ENCODE results near the gene CORO1A. TPM values are rescaled to one million over a fixed set of nuclear protein-coding genes. Genes with fewer than 3 reads are reported as not detected.
"Not testable (repeated sequence)": the region's sequence is repeated elsewhere in the genome, so short reads cannot be mapped to it uniquely, and the experiment has no call there.

CORO1A gene
- total RNA-seq, 1 donor from 2014 or later: 24.9 TPM

DNA sequence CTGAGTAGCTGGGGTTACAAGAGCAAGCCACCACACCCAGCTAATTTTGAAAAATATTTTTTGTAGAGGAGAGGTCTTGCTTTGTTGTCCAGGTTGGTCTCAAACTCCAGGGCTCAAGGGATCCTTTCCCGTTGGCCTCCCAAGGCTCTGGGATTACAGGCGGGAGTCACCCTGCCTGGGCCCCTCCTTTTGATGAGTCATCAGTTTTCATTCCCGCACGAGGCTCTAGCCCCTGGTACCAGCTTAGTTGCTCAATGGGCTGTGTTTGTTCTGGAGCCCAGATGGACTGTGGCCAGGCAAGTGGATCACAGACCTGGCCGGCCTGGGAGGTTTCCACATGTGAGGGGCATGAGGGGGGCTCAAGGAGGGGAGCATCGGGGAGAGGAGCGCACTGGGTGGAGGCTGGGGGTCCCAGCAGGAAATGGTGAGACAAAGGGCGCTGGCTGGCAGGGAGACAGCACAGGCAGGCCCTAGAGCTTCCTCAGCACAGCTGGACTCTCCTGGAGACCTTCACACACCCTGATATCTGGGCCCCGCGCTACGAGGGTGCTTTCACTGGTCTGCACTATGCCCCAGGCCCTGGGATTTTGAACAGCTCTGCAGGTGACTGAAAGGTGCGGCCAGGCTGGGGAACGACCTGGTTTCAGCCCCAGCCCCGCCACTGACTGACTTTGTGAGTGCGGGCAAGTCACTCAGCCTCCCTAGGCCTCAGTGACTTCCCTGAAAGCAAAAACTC is 16.4 kb downstream of the CORO1A start:
- not testable (repeated sequence) for H3K9me3 Mint-ChIP-seq (ENCODE audit: unreplicated experiment); H3K4me3 Mint-ChIP-seq (ENCODE audit: unreplicated experiment); H3K27me3 Mint-ChIP-seq (ENCODE audit: unreplicated experiment); H3K27ac Mint-ChIP-seq (ENCODE audit: unreplicated experiment); H3K36me3 Mint-ChIP-seq (ENCODE audit: low read depth, unreplicated experiment); DNase-seq (ENCODE audit: low spot score); H3K4me1 Mint-ChIP-seq (ENCODE audit: unreplicated experiment)

DNA sequence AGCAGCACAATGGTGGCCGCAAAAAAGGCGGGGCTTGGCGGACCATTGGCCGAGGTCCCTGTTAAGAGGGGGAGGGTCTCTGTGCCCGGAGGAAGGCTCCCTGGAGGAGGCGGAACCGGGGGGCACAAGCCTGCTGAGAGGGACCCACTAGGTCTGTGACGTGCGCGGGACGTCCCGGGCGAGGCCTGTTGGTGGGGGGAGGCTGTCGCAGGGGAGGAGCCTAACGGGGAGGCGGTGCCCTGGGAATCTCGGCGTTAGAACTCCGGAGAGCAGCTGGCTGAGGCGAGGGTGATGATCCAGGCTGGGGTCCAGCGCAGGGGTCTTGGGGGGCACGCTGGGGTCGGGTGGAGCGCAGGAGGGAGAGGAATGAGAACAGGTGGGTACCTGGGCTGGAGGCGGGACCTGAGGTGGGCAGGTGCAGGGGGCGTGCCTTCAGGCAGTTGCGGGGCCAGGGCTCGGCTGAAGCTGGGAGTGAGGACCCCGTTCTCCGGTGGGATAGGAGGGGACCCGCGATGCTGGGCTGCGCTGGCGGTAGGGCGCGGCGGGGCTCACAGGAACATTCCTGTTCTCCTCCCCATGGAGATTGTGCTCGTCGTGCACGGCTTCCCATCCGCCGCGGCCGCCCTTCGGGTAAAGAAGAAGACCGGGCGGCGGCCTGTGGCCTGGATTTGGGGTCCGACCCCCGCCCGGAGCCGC is 22.3 kb downstream of the CORO1A start:
- DNase-seq (ENCODE audit: low spot score); H3K4me1 Mint-ChIP-seq (ENCODE audit: unreplicated experiment); H3K9me3 Mint-ChIP-seq (ENCODE audit: unreplicated experiment); H3K27me3 Mint-ChIP-seq (ENCODE audit: unreplicated experiment); H3K27ac Mint-ChIP-seq (ENCODE audit: unreplicated experiment); H3K36me3 Mint-ChIP-seq (ENCODE audit: low read depth, unreplicated experiment); H3K4me3 Mint-ChIP-seq (ENCODE audit: unreplicated experiment): not testable (repeated sequence)

DNA sequence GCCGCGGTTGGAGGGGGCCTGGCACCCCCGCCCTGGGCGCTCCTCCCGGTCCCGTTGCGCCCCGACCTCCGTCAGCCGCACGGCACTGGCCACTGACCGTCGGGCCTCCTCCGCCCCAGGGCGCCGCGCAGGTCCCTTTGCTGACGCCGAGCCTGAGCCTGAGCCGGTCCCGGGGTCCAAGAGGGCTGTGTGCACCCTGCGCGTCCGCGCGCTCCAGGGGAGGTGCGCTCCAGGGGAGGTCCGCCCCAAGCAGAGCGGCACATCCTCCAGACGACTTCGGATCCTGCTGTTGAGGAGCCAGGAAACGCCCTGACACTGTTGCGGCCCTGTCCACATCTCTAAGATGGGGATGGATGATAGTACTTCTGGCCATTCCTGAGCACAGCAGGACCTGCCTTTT is 22.9 kb downstream of the CORO1A start:
- not testable (repeated sequence) for H3K9me3 Mint-ChIP-seq (ENCODE audit: unreplicated experiment); H3K27me3 Mint-ChIP-seq (ENCODE audit: unreplicated experiment); DNase-seq (ENCODE audit: low spot score); H3K36me3 Mint-ChIP-seq (ENCODE audit: low read depth, unreplicated experiment); H3K27ac Mint-ChIP-seq (ENCODE audit: unreplicated experiment); H3K4me3 Mint-ChIP-seq (ENCODE audit: unreplicated experiment); H3K4me1 Mint-ChIP-seq (ENCODE audit: unreplicated experiment)

DNA sequence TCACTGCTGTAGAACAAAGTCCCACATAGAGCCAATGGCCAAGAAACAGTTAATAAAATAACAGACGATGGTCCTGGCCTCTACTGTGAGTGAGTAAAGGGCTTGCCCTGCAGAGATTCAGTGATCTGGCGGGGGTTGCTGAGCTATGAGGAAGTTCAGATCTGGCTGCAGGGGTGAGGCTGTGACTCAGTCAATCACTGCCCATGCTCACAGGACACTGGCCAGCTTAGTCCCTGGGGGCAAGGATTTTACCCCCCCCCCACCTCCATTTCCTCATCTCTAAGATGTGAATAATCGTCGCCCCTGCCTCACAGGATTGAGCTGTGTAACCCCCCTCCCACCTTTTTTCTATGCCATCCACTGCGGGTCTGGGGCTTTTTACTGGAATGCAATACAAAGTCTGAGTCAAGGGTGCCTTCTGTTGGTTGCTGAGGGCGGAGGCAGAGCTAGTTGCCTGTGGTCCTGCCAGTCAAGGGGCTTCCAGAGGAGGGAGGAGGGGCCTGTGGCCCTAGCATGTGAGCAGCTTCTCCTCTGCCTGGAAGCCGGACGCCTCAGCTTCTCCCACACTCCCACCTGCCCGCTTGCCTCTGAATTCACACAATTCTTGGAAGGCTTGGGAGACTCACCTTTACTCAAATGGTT is 23.8 kb downstream of the CORO1A start:
- not testable (repeated sequence) for H3K4me1 Mint-ChIP-seq (ENCODE audit: unreplicated experiment); H3K27me3 Mint-ChIP-seq (ENCODE audit: unreplicated experiment); H3K36me3 Mint-ChIP-seq (ENCODE audit: low read depth, unreplicated experiment); H3K9me3 Mint-ChIP-seq (ENCODE audit: unreplicated experiment); H3K4me3 Mint-ChIP-seq (ENCODE audit: unreplicated experiment); H3K27ac Mint-ChIP-seq (ENCODE audit: unreplicated experiment); DNase-seq (ENCODE audit: low spot score)

DNA sequence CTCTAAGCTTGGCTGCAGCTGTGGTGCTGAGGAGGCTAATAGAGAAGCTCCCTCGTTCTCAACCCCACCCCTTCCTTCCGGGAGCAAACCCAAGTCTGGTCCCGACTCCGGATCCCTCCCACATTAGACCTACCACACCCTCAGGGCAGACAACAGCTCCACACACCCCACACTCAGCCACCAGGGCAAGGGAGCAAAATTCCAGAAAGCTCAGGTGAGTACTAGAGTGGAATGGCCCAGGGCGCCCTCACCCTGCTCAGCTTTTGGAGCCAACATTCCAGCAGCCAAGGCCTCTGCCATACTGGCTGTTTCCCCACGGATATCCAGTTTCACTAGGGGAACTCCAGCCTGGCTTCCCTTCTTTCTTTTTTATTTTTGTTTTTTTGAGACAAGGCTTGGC is 25.6 kb downstream of the CORO1A start:
- not testable (repeated sequence) for H3K27ac Mint-ChIP-seq (ENCODE audit: unreplicated experiment); H3K4me3 Mint-ChIP-seq (ENCODE audit: unreplicated experiment); H3K27me3 Mint-ChIP-seq (ENCODE audit: unreplicated experiment); H3K36me3 Mint-ChIP-seq (ENCODE audit: low read depth, unreplicated experiment); H3K9me3 Mint-ChIP-seq (ENCODE audit: unreplicated experiment); DNase-seq (ENCODE audit: low spot score); H3K4me1 Mint-ChIP-seq (ENCODE audit: unreplicated experiment)

DNA sequence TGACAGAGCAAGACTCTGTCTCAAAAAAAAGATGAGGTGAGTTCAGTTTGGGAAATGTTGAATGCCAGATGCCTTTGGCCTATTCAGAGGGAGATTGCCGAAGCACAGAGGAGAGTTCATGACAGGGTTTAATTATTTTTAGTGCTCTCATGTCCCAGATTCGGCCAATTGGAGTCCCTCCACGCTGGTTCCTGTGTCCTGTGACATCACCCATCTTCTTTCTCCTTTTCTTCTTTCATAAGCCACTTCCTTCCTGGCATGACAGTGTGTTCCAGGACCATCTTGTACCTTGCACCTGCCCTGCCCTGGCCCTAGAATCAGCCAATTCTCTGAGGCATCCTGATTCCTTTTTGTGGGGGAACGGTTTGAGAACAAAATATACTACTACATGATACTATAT is 28.0 kb downstream of the CORO1A start:
- H3K9me3 Mint-ChIP-seq (ENCODE audit: unreplicated experiment); H3K36me3 Mint-ChIP-seq (ENCODE audit: low read depth, unreplicated experiment); H3K27me3 Mint-ChIP-seq (ENCODE audit: unreplicated experiment); H3K4me1 Mint-ChIP-seq (ENCODE audit: unreplicated experiment); H3K4me3 Mint-ChIP-seq (ENCODE audit: unreplicated experiment); DNase-seq (ENCODE audit: low spot score); H3K27ac Mint-ChIP-seq (ENCODE audit: unreplicated experiment): not testable (repeated sequence)

DNA sequence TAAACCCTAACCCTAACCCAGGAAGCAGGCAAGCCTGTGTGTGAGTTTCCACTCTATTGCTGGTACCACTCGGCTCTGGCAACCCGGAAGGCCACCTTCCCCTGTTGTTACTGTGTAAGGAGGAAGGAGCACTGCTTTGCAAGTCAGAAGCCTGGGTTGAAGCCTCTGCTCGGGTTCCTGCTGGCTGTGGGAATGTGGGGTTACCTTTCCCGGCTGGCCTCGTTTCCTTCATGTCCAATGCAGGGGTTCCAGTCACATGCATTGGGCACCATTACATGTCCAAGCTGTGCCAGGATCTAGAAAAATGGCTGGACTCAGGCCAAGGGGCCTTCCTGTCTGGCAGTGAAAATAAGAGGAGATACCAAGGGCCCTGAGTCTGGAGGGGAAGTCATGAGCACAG is 33.7 kb downstream of the CORO1A start:
- not testable (repeated sequence) for H3K4me3 Mint-ChIP-seq (ENCODE audit: unreplicated experiment); H3K27ac Mint-ChIP-seq (ENCODE audit: unreplicated experiment); H3K27me3 Mint-ChIP-seq (ENCODE audit: unreplicated experiment); H3K4me1 Mint-ChIP-seq (ENCODE audit: unreplicated experiment); H3K36me3 Mint-ChIP-seq (ENCODE audit: low read depth, unreplicated experiment); DNase-seq (ENCODE audit: low spot score); H3K9me3 Mint-ChIP-seq (ENCODE audit: unreplicated experiment)

Other genes with a start within 250 kb of the CORO1A start
- 217 TPM for gene TMEM219, start 221.5 kb upstream of the CORO1A start, total RNA-seq (ENCODE audit: unreplicated experiment)
- 178 TPM for gene TAOK2, start 209.7 kb upstream of the CORO1A start, total RNA-seq (ENCODE audit: unreplicated experiment)
- 5.2 TPM for gene HIRIP3, start 188.0 kb upstream of the CORO1A start, total RNA-seq (ENCODE audit: unreplicated experiment)
- gene INO80E, start 187.4 kb upstream of the CORO1A start, total RNA-seq (ENCODE audit: unreplicated experiment): 94.4 TPM
- gene DOC2A, start 172.6 kb upstream of the CORO1A start, total RNA-seq (ENCODE audit: unreplicated experiment): 7.4 TPM
- gene C16orf92, start 160.4 kb upstream of the CORO1A start, total RNA-seq (ENCODE audit: unreplicated experiment): not detected
- 1.4 TPM for gene TLCD3B, start 152.3 kb upstream of the CORO1A start, total RNA-seq (ENCODE audit: unreplicated experiment)
- 551 TPM for gene ALDOA, start 117.8 kb upstream of the CORO1A start, total RNA-seq (ENCODE audit: unreplicated experiment)
- 191 TPM for gene PPP4C, start 107.6 kb upstream of the CORO1A start, total RNA-seq (ENCODE audit: unreplicated experiment)
- 2.6 TPM for gene TBX6, start 91.7 kb upstream of the CORO1A start, total RNA-seq (ENCODE audit: unreplicated experiment)
- gene YPEL3, start 87.4 kb upstream of the CORO1A start, total RNA-seq (ENCODE audit: unreplicated experiment): 45.9 TPM
- gene GDPD3, start 70.1 kb upstream of the CORO1A start, total RNA-seq (ENCODE audit: unreplicated experiment): 9.3 TPM
- 125 TPM for gene MAPK3, start 60.4 kb upstream of the CORO1A start, total RNA-seq (ENCODE audit: unreplicated experiment)
- 70.6 TPM for gene BOLA2B, start 10.1 kb downstream of the CORO1A start, total RNA-seq (ENCODE audit: unreplicated experiment)
- gene SLX1A, start 10.3 kb downstream of the CORO1A start, total RNA-seq (ENCODE audit: unreplicated experiment): 61.0 TPM
- gene SULT1A3, start 15.7 kb downstream of the CORO1A start, total RNA-seq (ENCODE audit: unreplicated experiment): 17.9 TPM
- gene NPIPB13, start 64.9 kb downstream of the CORO1A start, total RNA-seq (ENCODE audit: unreplicated experiment): 10.7 TPM
- 77.2 TPM for gene CD2BP2, start 171.7 kb downstream of the CORO1A start, total RNA-seq (ENCODE audit: unreplicated experiment)
- 62.4 TPM for gene TBC1D10B, start 186.9 kb downstream of the CORO1A start, total RNA-seq (ENCODE audit: unreplicated experiment)
- 0.85 TPM for gene MYL11, start 191.2 kb downstream of the CORO1A start, total RNA-seq (ENCODE audit: unreplicated experiment)
- gene SEPTIN1, start 199.0 kb downstream of the CORO1A start, total RNA-seq (ENCODE audit: unreplicated experiment): 1.6 TPM
- gene ZNF48, start 211.8 kb downstream of the CORO1A start, total RNA-seq (ENCODE audit: unreplicated experiment): 40.4 TPM
- 16.3 TPM for gene ZNF771, start 224.0 kb downstream of the CORO1A start, total RNA-seq (ENCODE audit: unreplicated experiment)
- gene DCTPP1, start 246.4 kb downstream of the CORO1A start, total RNA-seq (ENCODE audit: unreplicated experiment): 61.1 TPM